Activated CD8-positive, alpha-beta T cell treated with anti-CD3 and anti-CD28 coated beads for 36 hours (primary cell): Measurements from ENCODE around the gene B3GLCT. TPM values are rescaled to one million over a fixed set of nuclear protein-coding genes. Genes with fewer than 3 reads are reported as not detected.

ENCODE experiments used
- ATAC-seq: fragments of 200-7000 bp; cut with Tn5 transposase; one replicate; pipeline ENCODE4 v1.10.0; 2021; ENCODE audit warnings: mild to moderate bottlenecking, moderate library complexity
- CTCF ChIA-PET: fragments of 350-600 bp; sonication (Branson Sonifier 250); formaldehyde crosslinking; loops from one replicate; lab custom pipeline; 2021; ENCODE audit warnings: antibody characterized with exemption; lab: Charles Lee
- POLR2A ChIA-PET: fragments of 350-600 bp; sonication (Branson Sonifier 250); formaldehyde crosslinking; loops from one replicate; lab custom pipeline; 2021; ENCODE audit warnings: antibody characterized with exemption; lab: Charles Lee
- DNase-seq: peaks from one replicate; pipeline ENCODE4 v3.0.0-alpha.2; 2020
- H3K27ac Mint-ChIP-seq: one replicate; pipeline ENCODE4 v1.8.0; 2021; ENCODE audit warnings: mild to moderate bottlenecking, mixed read lengths
- H3K27me3 Mint-ChIP-seq: one replicate; pipeline ENCODE4 v1.8.0; 2021; ENCODE audit warnings: mixed read lengths
- H3K36me3 Mint-ChIP-seq: one replicate; pipeline ENCODE4 v1.8.0; 2021; ENCODE audit warnings: low read depth, mixed read lengths
- H3K4me1 Mint-ChIP-seq: one replicate; pipeline ENCODE4 v1.8.0; 2021; ENCODE audit warnings: low read depth, mixed read lengths
- H3K4me3 Mint-ChIP-seq: one replicate; pipeline ENCODE4 v1.8.0; 2021; ENCODE audit warnings: mild to moderate bottlenecking, moderate library complexity, mixed read lengths
- H3K9me3 Mint-ChIP-seq: one replicate; pipeline ENCODE4 v1.8.0; 2021; ENCODE audit warnings: mixed read lengths
- intact Hi-C: fragments of 100-400 bp; cut with micrococcal nuclease; formaldehyde crosslinking; loops from one replicate; pipeline ENCODE4 v1.10.0; 2022
- total RNA-seq, 2 experiments: library from RNA; stranded (reverse); gene quantifications; one replicate each; pipeline ENCODE4 v1.2.3, GENCODE V29; 2021
- TF ChIP-seq, protein P1 (sequence below): fragments of 200-600 bp; IDR thresholded peaks from one replicate; pipeline ENCODE4 v1.8.0; 2022; ENCODE audit warnings: antibody characterized with exemption, mild to moderate bottlenecking

B3GLCT gene
- total RNA-seq, 2 experiments from 2014 or later, result 2.4 to 2.5 TPM

DNA sequence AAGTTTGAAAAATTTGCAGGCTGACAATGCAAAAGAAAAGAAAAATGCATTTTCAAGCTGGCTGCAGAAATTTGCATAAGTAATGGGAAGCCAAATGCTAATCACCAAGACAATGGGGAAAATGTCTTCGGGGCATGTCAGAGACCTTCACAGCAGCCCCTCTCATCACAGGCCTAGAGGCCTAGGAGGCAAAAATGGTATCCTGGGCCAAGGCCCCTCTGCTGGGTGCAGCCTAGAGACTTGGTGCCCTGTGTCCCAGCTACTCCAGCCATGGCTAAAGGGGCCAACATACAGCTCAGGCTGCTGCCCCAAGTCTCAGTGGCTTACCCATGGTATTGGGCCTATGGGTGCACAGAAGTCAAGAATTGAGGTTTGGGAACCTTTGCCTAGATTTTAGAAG is 155.2 kb downstream of the B3GLCT start:
- no peak overlapping the region for H3K27ac Mint-ChIP-seq
- ATAC-seq, result no peak
- POLR2A ChIA-PET, result no interaction called here

DNA sequence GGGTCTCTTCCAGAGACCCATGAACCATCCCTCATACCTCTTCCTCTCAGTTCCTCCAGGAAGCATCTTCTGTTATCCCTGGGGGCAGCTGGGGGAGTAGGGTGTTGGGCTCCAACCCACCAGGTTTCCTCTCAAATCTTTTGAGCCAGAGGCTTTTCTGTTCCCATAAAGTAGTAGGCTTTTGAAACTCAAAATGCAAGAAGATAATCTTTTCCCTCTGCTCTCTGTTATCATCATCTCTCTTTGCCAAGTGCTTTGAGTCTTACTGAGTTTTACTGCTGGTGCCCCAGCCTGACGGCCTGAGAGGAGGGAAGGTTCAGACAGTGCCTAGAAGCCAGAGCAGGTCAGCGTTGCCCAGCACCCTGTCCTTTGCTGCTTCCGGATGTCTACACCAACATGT is 157.2 kb downstream of the B3GLCT start:
- intact Hi-C loops, result no loop called here
- Mint-ChIP-seq H3K9me3 (peaks cover 6% of the 10 kb centered on the region), H3K27me3 (peaks cover 3% of the 10 kb centered on the region), H3K4me1 (no peaks in the 10 kb centered on the region), H3K27ac (no peak overlapping the region), H3K36me3 (no peaks in the 10 kb centered on the region), H3K4me3 (no peak overlapping the region)
- ChIA-PET POLR2A (no interaction called here), CTCF (no interaction called here)
- ATAC-seq, result no peak
- TF ChIP-seq, protein P1, sequence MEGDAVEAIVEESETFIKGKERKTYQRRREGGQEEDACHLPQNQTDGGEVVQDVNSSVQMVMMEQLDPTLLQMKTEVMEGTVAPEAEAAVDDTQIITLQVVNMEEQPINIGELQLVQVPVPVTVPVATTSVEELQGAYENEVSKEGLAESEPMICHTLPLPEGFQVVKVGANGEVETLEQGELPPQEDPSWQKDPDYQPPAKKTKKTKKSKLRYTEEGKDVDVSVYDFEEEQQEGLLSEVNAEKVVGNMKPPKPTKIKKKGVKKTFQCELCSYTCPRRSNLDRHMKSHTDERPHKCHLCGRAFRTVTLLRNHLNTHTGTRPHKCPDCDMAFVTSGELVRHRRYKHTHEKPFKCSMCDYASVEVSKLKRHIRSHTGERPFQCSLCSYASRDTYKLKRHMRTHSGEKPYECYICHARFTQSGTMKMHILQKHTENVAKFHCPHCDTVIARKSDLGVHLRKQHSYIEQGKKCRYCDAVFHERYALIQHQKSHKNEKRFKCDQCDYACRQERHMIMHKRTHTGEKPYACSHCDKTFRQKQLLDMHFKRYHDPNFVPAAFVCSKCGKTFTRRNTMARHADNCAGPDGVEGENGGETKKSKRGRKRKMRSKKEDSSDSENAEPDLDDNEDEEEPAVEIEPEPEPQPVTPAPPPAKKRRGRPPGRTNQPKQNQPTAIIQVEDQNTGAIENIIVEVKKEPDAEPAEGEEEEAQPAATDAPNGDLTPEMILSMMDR, result no peak
- no peak for DNase-seq

More for the DNA sequence above, 155.2 kb downstream of the B3GLCT start:
- TF ChIP-seq, protein P1, result no peak
- Mint-ChIP-seq H3K4me1 (no peaks in the 10 kb centered on the region), H3K36me3 (no peaks in the 10 kb centered on the region), H3K27me3 (peaks cover 11% of the 10 kb centered on the region), H3K9me3 (peaks cover 6% of the 10 kb centered on the region), H3K4me3 (no peak overlapping the region)
- DNase-seq, result no peak
- intact Hi-C loops, result no loop called here
- CTCF ChIA-PET, result no interaction called here

DNA sequence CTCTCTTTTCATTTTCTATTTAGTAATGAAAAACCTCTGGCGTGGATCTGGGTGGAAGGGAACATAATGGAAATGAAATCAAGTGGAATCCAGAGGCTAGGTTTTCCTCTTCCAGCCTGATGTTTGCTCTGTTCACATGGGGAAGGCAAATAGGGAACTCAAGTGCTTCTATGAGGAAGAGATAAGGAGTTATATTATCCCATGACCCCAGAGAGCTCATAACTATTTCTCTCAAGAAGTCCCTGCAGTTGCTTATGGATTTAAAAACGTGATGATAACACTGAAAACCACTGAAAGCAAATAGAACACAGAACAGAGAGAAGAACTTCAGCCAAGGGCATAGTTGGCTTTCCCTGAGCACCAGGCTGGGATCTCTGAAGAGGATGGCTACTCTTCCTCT is 157.8 kb downstream of the B3GLCT start:
- ATAC-seq, result no peak

DNA sequence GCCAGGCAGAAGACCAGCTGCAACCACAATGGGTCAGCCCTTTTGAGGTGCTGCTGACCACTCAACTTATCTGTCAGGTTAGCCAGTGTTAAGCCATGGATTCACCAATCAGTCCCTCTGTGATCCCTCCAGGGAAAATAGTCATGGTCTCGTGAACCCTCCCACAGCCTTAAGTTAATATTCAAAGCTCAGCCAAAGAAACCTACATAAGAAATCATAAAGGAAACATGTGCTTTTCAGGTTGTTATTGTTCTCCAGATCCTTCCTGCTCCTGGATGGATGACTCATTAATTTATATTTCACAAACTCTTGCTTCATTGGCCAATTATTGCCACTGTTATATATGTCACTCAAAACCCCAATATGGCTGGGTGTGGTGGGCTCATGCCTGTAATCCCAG is 161.9 kb downstream of the B3GLCT start:
- ChIA-PET CTCF (no interaction called here), POLR2A (no interaction called here)
- Mint-ChIP-seq H3K27ac (no peak overlapping the region), H3K36me3 (no peaks in the 10 kb centered on the region), H3K27me3 (peaks cover 1% of the 10 kb centered on the region), H3K4me1 (no peaks in the 10 kb centered on the region), H3K9me3 (peaks cover 4% of the 10 kb centered on the region), H3K4me3 (no peak overlapping the region)
- TF ChIP-seq, protein P1, result no peak
- DNase-seq (no peak), ATAC-seq (no peak)
- intact Hi-C loops, result no loop called here

More for the DNA sequence above, 157.8 kb downstream of the B3GLCT start:
- Mint-ChIP-seq H3K4me1 (no peaks in the 10 kb centered on the region), H3K4me3 (no peak overlapping the region), H3K9me3 (peaks cover 6% of the 10 kb centered on the region), H3K36me3 (no peaks in the 10 kb centered on the region), H3K27ac (no peak overlapping the region), H3K27me3 (peaks cover 3% of the 10 kb centered on the region)
- ChIA-PET CTCF (no interaction called here), POLR2A (no interaction called here)
- TF ChIP-seq, protein P1, result no peak
- intact Hi-C loops, result no loop called here
- no peak for DNase-seq

DNA sequence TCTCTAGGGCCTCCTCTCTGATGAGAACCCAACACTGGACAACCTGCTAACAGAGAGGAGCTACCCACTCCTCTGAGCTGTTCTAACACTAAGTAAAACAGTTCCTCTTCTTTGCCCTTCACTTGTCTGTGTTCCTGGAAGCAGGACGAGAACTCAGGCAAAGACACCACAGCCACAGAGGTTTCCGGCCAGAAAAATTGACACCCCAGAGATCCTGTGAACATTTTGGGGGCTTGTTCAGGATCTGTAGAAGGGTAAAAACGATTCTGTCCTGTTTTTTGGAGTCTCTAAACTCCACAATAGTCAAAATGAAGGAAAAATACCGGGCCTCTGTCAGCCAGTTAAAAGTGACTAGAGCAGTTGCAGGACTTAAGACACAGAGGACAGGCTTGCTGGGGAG is 165.9 kb downstream of the B3GLCT start:
- ChIA-PET CTCF (interaction anchor here (1.2 kb wide), 1 partner anchor 66 kb away, joined by 3 read pairs; no protein-coding TSS in a partner anchor), POLR2A (no interaction called here)

More for the DNA sequence above, 165.9 kb downstream of the B3GLCT start:
- intact Hi-C loops, result no loop called here
- Mint-ChIP-seq H3K36me3 (no peaks in the 10 kb centered on the region), H3K4me1 (no peaks in the 10 kb centered on the region), H3K4me3 (no peak overlapping the region), H3K27ac (no peak overlapping the region), H3K9me3 (peaks cover 4% of the 10 kb centered on the region), H3K27me3 (peaks cover 1% of the 10 kb centered on the region)
- DNase-seq (no peak), ATAC-seq (no peak)
- TF ChIP-seq, protein P1, result no peak
